ENCODE measurements around the gene ASB6.
"Not testable (repeated sequence)": the region's sequence is repeated elsewhere in the genome, so short reads cannot be mapped to it uniquely, and the experiment has no call there.

Gene ASB6

GRCh38 chr9:129606161-129607026, 35.6 kb downstream of the ASB6 start:
- DNase-seq (ENCODE audit: low spot score), result no peak

GRCh38 chr9:129604766-129605163, 37.2 kb downstream of the ASB6 start:
- DNase-seq (ENCODE audit: low spot score), result no peak

GRCh38 chr9:129604056-129604765, 37.7 kb downstream of the ASB6 start:
- no peak for DNase-seq (ENCODE audit: low spot score)

- no peak for DNase-seq (ENCODE audit: low spot score)
Observed at GRCh38 chr9:129602598-129603415, 39.1 kb downstream of the ASB6 start.

GRCh38 chr9:129601082-129601674, 40.8 kb downstream of the ASB6 start:
- no peak for DNase-seq (ENCODE audit: low spot score)

GRCh38 chr9:129598089-129598596, 43.8 kb downstream of the ASB6 start:
- no peak for DNase-seq (ENCODE audit: low spot score)

GRCh38 chr9:129597355-129598088, 44.4 kb downstream of the ASB6 start:
- DNase-seq (ENCODE audit: low spot score), result no peak

- DNase-seq (ENCODE audit: low spot score), result no peak
Observed at GRCh38 chr9:129596541-129597331, 45.2 kb downstream of the ASB6 start.

- DNase-seq (ENCODE audit: low spot score), result no peak
Observed at GRCh38 chr9:129595903-129596540, 45.9 kb downstream of the ASB6 start.

- DNase-seq (ENCODE audit: low spot score), result no peak
Observed at GRCh38 chr9:129595311-129595741, 46.6 kb downstream of the ASB6 start.

GRCh38 chr9:129594632-129595031, 47.3 kb downstream of the ASB6 start:
- DNase-seq (ENCODE audit: low spot score), result no peak

GRCh38 chr9:129592790-129593189, 49.2 kb downstream of the ASB6 start:
- DNase-seq (ENCODE audit: low spot score), result not testable (repeated sequence)

GRCh38 chr9:129591916-129592315, 50.0 kb downstream of the ASB6 start:
- no peak for DNase-seq (ENCODE audit: low spot score)

GRCh38 chr9:129590466-129590865, 51.5 kb downstream of the ASB6 start:
- no peak for DNase-seq (ENCODE audit: low spot score)

GRCh38 chr9:129587487-129588262, 54.3 kb downstream of the ASB6 start:
- DNase-seq (ENCODE audit: low spot score), result no peak

GRCh38 chr9:129586685-129587084, 55.3 kb downstream of the ASB6 start:
- no peak for DNase-seq (ENCODE audit: low spot score)

- DNase-seq (ENCODE audit: low spot score), result no peak
Observed at GRCh38 chr9:129586245-129586644, 55.7 kb downstream of the ASB6 start.

- no peak for DNase-seq (ENCODE audit: low spot score)
Observed at GRCh38 chr9:129585352-129585751, 56.6 kb downstream of the ASB6 start.

Data from putamen (tissue), 1 donor.